ENCODE data around the gene SNRPB2.

GRCh38 chr20:16759181-16759563 lies 29.3 kb downstream of the SNRPB2 start:
- TF ChIP-seq CTCF (conservative IDR thresholded peaks at IDR 0.05): no peak
- no peak for TF ChIP-seq ZFX (IDR thresholded peaks at IDR 0.05)

Measured in C4-2B (cell line).